DND-41 (cell line): ENCODE results near the gene POLR2L.

Experiments
- ATAC-seq: fragments of 200-7000 bp; cut with Tn5 transposase; 3 replicates; pipeline ENCODE4 v1.9.1; 2021; ENCODE audit warnings: low read depth; ENCODE audit not compliant: insufficient read depth
- DNase-seq: peaks from one replicate; pipeline ENCODE4 v3.0.0-alpha.2; 2020
- H2AFZ ChIP-seq: 2 replicates; pipeline ENCODE4 v1.6.0; 2012; ENCODE audit warnings: low read depth, low read length
- H3K27ac ChIP-seq: 2 replicates; pipeline ENCODE4 v1.5.1; 2012; ENCODE audit warnings: low read length, inconsistent platforms
- H3K27me3 ChIP-seq: fragments of 200-600 bp; sonication (generic); 2 replicates; pipeline ENCODE4 v1.6.0; 2012; ENCODE audit warnings: low read length, mild to moderate bottlenecking, inconsistent platforms; ENCODE audit not compliant: insufficient read depth, poor library complexity
- H3K36me3 ChIP-seq: 2 replicates; pipeline ENCODE4 v1.5.1; 2012; ENCODE audit warnings: low read length, inconsistent platforms; ENCODE audit not compliant: insufficient read depth
- H3K4me1 ChIP-seq: 2 replicates; pipeline ENCODE4 v1.5.1; 2012; ENCODE audit warnings: mild to moderate bottlenecking, low read length; ENCODE audit not compliant: insufficient read depth
- H3K4me2 ChIP-seq: 2 replicates; pipeline ENCODE4 v1.6.0; 2012; ENCODE audit warnings: mild to moderate bottlenecking, moderate library complexity, low read length, inconsistent platforms; ENCODE audit not compliant: insufficient read depth
- H3K4me3 ChIP-seq, 2 experiments: fragments of 200-600 bp in 1 of 2; shearing (Covaris generic) in 1 of 2; 2 replicates each; pipeline ENCODE4 v1.5.1; 2012 to 2016; ENCODE audit warnings: inconsistent platforms in 2 of 2, low read length in 2 of 2, mild to moderate bottlenecking in 2 of 2, low read depth in 1 of 2, moderate library complexity in 1 of 2
- H3K79me2 ChIP-seq: 2 replicates; pipeline ENCODE4 v1.6.0; 2012; ENCODE audit warnings: low read length, inconsistent platforms; ENCODE audit not compliant: insufficient read depth
- H3K9ac ChIP-seq: 2 replicates; pipeline ENCODE4 v1.6.0; 2012; ENCODE audit warnings: low read depth, mild to moderate bottlenecking, inconsistent platforms, low read length, moderate library complexity
- H3K9me3 ChIP-seq: 2 replicates; pipeline ENCODE4 v1.5.1; 2012; ENCODE audit warnings: low read length, moderate library complexity, mild to moderate bottlenecking, inconsistent platforms; ENCODE audit not compliant: insufficient read depth, severe bottlenecking
- H4K20me1 ChIP-seq: 2 replicates; pipeline ENCODE4 v1.6.0; 2012; ENCODE audit warnings: low read length; ENCODE audit not compliant: insufficient read depth
- CTCF ChIP-seq: IDR thresholded peaks from 2 replicates; pipeline ENCODE4 v1.5.1; 2012; ENCODE audit warnings: borderline replicate concordance, low read length, moderate library complexity, mild to moderate bottlenecking; ENCODE audit not compliant: poor library complexity, severe bottlenecking; ENCODE audit errors: extremely low read depth
- EZH2 ChIP-seq: IDR thresholded peaks from 3 replicates; pipeline ENCODE4 v1.6.1; 2012; ENCODE audit warnings: borderline replicate concordance, low read depth, mild to moderate bottlenecking, moderate library complexity, low read length, inconsistent platforms; ENCODE audit not compliant: severe bottlenecking

Gene POLR2L

GRCh38 chr11:847876-848275 is 5.5 kb upstream of the POLR2L start:
- no peaks in the 10 kb centered on the region for H3K9me3 ChIP-seq
- no peak overlapping the region for H2AFZ ChIP-seq
- DNase-seq = no peak
- TF ChIP-seq CTCF = no peak
- no peak for TF ChIP-seq EZH2
- no peaks in the 10 kb centered on the region for H3K36me3 ChIP-seq
- H3K27ac ChIP-seq = no peak overlapping the region
- H3K27me3 ChIP-seq = no peaks in the 10 kb centered on the region
- ATAC-seq = no peak
- no peaks in the 10 kb centered on the region for H3K79me2 ChIP-seq
- peaks cover 24% of the 10 kb centered on the region for H3K4me1 ChIP-seq
- peaks cover 12% of the 10 kb centered on the region for H4K20me1 ChIP-seq
- no peak overlapping the region for H3K4me2 ChIP-seq
- H3K9ac ChIP-seq = no peak overlapping the region
- H3K4me3 ChIP-seq = no peak overlapping the region

DNA sequence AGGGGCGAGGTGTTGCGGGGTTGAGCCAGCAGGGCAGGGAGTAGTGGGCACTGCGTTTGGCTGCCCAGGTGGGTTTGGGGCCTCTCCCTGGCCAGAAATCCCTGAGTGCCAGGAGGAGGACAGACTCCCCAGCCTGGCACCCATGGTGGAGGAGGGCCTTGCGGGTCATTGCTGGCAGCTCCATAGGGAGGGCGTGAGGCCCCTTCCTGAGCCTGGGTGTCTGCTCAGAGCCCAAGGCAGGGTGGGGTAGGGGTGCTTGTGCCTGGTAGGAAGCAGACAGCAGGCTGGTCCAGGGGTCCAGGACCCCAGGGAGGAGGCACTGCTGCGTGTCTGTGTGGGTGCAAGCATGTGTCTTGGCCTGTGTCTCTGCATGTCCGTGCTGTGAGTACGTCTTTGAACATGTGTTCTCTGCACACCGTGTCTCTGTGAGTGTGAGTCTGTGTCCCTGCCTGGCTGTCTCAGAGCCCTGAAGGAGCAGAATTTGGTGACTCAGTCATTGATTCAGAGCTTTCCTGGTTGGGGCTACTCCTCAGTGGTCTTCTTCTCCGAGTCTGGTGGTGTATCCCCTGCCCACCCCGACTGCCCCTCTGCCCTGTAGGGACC is 4.3 kb upstream of the POLR2L start:
- no peaks in the 10 kb centered on the region for H3K36me3 ChIP-seq
- ATAC-seq (no peak), DNase-seq (no peak)
- TF ChIP-seq EZH2 = no peak
- no peak for TF ChIP-seq CTCF
- H4K20me1 ChIP-seq = peaks cover 16% of the 10 kb centered on the region
- H3K4me3 ChIP-seq = no peak overlapping the region
- no peak overlapping the region for H3K9ac ChIP-seq
- H3K4me2 ChIP-seq = no peak overlapping the region
- H2AFZ ChIP-seq = no peak overlapping the region
- no peak overlapping the region for H3K27ac ChIP-seq
- no peaks in the 10 kb centered on the region for H3K27me3 ChIP-seq
- no peaks in the 10 kb centered on the region for H3K9me3 ChIP-seq
- peaks cover 24% of the 10 kb centered on the region for H3K4me1 ChIP-seq
- H3K79me2 ChIP-seq = peaks cover 7% of the 10 kb centered on the region

- ATAC-seq (no peak), DNase-seq (no peak)
- H3K9ac ChIP-seq = no peak overlapping the region
- no peak overlapping the region for H3K4me2 ChIP-seq
- H4K20me1 ChIP-seq = peaks cover 18% of the 10 kb centered on the region
- no peak overlapping the region for H3K4me3 ChIP-seq
- H3K9me3 ChIP-seq = no peaks in the 10 kb centered on the region
- peaks cover 30% of the 10 kb centered on the region for H3K4me1 ChIP-seq
- H3K27ac ChIP-seq = no peak overlapping the region
- H3K27me3 ChIP-seq = no peaks in the 10 kb centered on the region
- H3K36me3 ChIP-seq = 0 out of 2 replicates have a peak, but pooled peaks cover 2% of the 10 kb centered on the region
- no peak overlapping the region for H2AFZ ChIP-seq
- TF ChIP-seq CTCF (no peak), EZH2 (no peak)
- peaks cover 13% of the 10 kb centered on the region for H3K79me2 ChIP-seq
Observed at GRCh38 chr11:845872-846495, 3.7 kb upstream of the POLR2L start.
